Psoas muscle (tissue), 8 donors: ENCODE data around the gene BCAS4. TPM values are rescaled to one million over a fixed set of nuclear protein-coding genes. Genes with fewer than 3 reads are reported as not detected.

ENCODE experiments used
- ATAC-seq, 4 donors: fragments of 200-7000 bp; cut with Tn5 transposase; one replicate each; pipeline ENCODE4 v1.9.1; 2020; ENCODE audit warnings: moderate library complexity in 3 of 4, mild to moderate bottlenecking in 2 of 4
- DNase-seq, 2 donors: peaks; one replicate each; pipeline ENCODE4 v3.0.0-alpha.2; 2020
- H3K27ac ChIP-seq: fragments of 200-600 bp; one replicate; pipeline ENCODE4 v1.8.0; 2022
- H3K27me3 ChIP-seq, 3 donors: fragments of 200-600 bp in 1 of 3; one replicate each; pipeline versions ENCODE4 v1.6.1 to v1.8.0; 2013 to 2022; ENCODE audit warnings: low read length in 2 of 3, mild to moderate bottlenecking in 2 of 3, moderate library complexity in 1 of 3; ENCODE audit not compliant: insufficient read depth in 3 of 3
- H3K36me3 ChIP-seq, 2 donors: fragments of 200-600 bp in 1 of 2; one replicate each; pipeline versions ENCODE4 v1.6.1 to v1.8.0; 2013 to 2022; ENCODE audit warnings: low read depth in 1 of 2, mild to moderate bottlenecking in 1 of 2, moderate library complexity in 1 of 2; ENCODE audit not compliant: insufficient read depth in 1 of 2
- H3K4me1 ChIP-seq: fragments of 200-600 bp; one replicate; pipeline ENCODE4 v1.8.0; 2022
- H3K4me3 ChIP-seq: fragments of 200-600 bp; one replicate; pipeline ENCODE4 v1.8.0; 2022; ENCODE audit warnings: mild to moderate bottlenecking
- H3K9me3 ChIP-seq: fragments of 200-600 bp; one replicate; pipeline ENCODE4 v1.8.0; 2022
- CTCF ChIP-seq: fragments of 200-600 bp; IDR thresholded peaks from one replicate; pipeline ENCODE4 v1.8.0; 2022; ENCODE audit warnings: antibody characterized with exemption
- WGBS, 3 donors: extraction: QIAGEN DNeasy Blood & Tissue Kit; methylation state at CpG; one replicate each; pipeline versions ENCODE4 v1.1.6 to v1.1.7; 2013; 5-methylcytosine and 5-hydroxymethylcytosine counted together
- intact Hi-C, 2 donors: fragments of 100-400 bp; cut with DNase I; formaldehyde crosslinking; loops; one replicate each; pipeline versions ENCODE4 v1.11.0 to v1.14.2; 2022
- polyA plus RNA-seq, 3 donors: library from polyadenylated mRNA; stranded (reverse); fragments of 200-250 nt; gene quantifications; one replicate each; pipeline ENCODE4 v1.2.3, GENCODE V29; 2013
- total RNA-seq, 4 donors: library from RNA; stranded (reverse); fragmentation: NEBNext Ultra II Directional in 2 of 4; extraction: Animal tissue kit (Norgen Biotek cat#: 25700) in 2 of 4; gene quantifications; one replicate each; pipeline versions ENCODE4 v1.2.1 to v1.2.4, GENCODE V29; 2021 to 2023
- donor health status: healthy with polysubstance abuse.
- donor health status: DM: no; HTN: no; CAD: no; lungs with moderate emphysema.
- donor health status: Bipolar disorder and iron deficiency.
- donor health status: healthy.
- donor health status: DM: yes; HTN: yes; CAD: no.
- donor health status: DM: no; HTN: no; CAD: no.
- donor health status: DM: no; HTN: no; CAD: no.
- donor health status: DM: yes; HTN: yes; CAD: no.

Gene BCAS4
- total and polyA plus RNA-seq, 7 donors: 0.24 to 1.9 (median 0.38) TPM

GRCh38 chr20:50821257-50821921 lies 26.5 kb downstream of the BCAS4 start:
- intact Hi-C loops: no loop called here
- DNase-seq: no peak
- 74 to 78% (median 77%) methylated on average over 8 of the region's 8 CpGs for WGBS, 3 donors

DNA sequence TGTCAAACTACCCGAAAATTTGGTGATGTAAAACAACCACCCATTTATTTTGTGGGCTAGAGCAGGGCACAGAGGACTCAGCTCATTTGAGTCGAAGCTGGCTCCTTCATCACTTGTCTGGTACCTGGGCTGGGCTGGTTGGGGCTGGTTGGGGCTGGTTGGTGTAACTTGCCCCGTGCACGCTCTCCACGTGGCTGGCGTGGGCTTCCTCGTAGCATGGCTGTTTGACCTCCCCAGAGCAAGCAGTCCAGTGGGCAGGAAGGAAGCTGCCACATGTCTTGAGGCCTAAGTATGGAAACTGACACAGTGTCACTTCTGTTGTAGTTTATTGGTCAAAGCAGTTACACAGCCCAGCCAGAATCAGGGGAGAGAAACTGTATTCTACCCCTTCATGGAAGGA lies 27.1 kb downstream of the BCAS4 start:
- 81 to 87% (median 84%) methylated on average over 7 of the region's 7 CpGs for WGBS, 3 donors
- intact Hi-C loops: no loop called here
- no peaks in the 10 kb centered on the region for H3K4me1 ChIP-seq
- no peaks in the 10 kb centered on the region for H3K36me3 ChIP-seq
- H3K9me3 ChIP-seq: no peaks in the 10 kb centered on the region
- TF ChIP-seq CTCF: no peak
- DNase-seq: no peak
- ATAC-seq: no peak
- no peak overlapping the region for H3K27ac ChIP-seq
- H3K27me3 ChIP-seq: no peaks in the 10 kb centered on the region
- H3K4me3 ChIP-seq: no peak overlapping the region

More at GRCh38 chr20:50821257-50821921, 26.5 kb downstream of the BCAS4 start:
- Histone ChIP-seq H3K4me1 (no peaks in the 10 kb centered on the region), H3K27ac (no peak overlapping the region), H3K4me3 (no peak overlapping the region), H3K27me3 (no peaks in the 10 kb centered on the region), H3K9me3 (no peaks in the 10 kb centered on the region), H3K36me3 (no peaks in the 10 kb centered on the region)
- TF ChIP-seq CTCF: no peak
- no peak for ATAC-seq

GRCh38 chr20:50823319-50823718 lies 28.5 kb downstream of the BCAS4 start:
- intact Hi-C loops: no loop called here
- DNase-seq (no peak), ATAC-seq (no peak)
- no peaks in the 10 kb centered on the region for H3K36me3 ChIP-seq
- H3K4me3 ChIP-seq: no peak overlapping the region
- WGBS, 3 donors: 96 to 98% (median 96%) methylated on average over 6 of the region's 6 CpGs
- TF ChIP-seq CTCF: no peak
- no peaks in the 10 kb centered on the region for H3K9me3 ChIP-seq
- H3K4me1 ChIP-seq: no peaks in the 10 kb centered on the region
- H3K27ac ChIP-seq: no peak overlapping the region
- H3K27me3 ChIP-seq: no peaks in the 10 kb centered on the region

- WGBS, 3 donors: 11 to 39% (median 25%) methylated on average over 3 of the region's 3 CpGs
- peak; percentile 45 to 62 for DNase-seq
- H3K27me3 ChIP-seq: no peaks in the 10 kb centered on the region
- no peaks in the 10 kb centered on the region for H3K36me3 ChIP-seq
- peak; percentile 54 to 75 (median 68) for ATAC-seq
- no peak overlapping the region for H3K27ac ChIP-seq
- no peaks in the 10 kb centered on the region for H3K4me1 ChIP-seq
- H3K4me3 ChIP-seq: no peak overlapping the region
- intact Hi-C loops: no loop called here
- TF ChIP-seq CTCF: no peak
- no peaks in the 10 kb centered on the region for H3K9me3 ChIP-seq
These were observed 29.3 kb downstream of the BCAS4 start for GRCh38 chr20:50824137-50824536.

GRCh38 chr20:50826121-50826520 lies 31.3 kb downstream of the BCAS4 start:
- H3K4me3 ChIP-seq: no peak overlapping the region
- no peak overlapping the region for H3K27ac ChIP-seq
- TF ChIP-seq CTCF: no peak
- no peaks in the 10 kb centered on the region for H3K27me3 ChIP-seq
- H3K4me1 ChIP-seq: no peaks in the 10 kb centered on the region
- H3K9me3 ChIP-seq: no peaks in the 10 kb centered on the region
- ATAC-seq: no peak
- intact Hi-C loops: no loop called here
- 41 to 63% (median 60%) methylated on average over 2 of the region's 2 CpGs for WGBS, 3 donors
- H3K36me3 ChIP-seq: no peaks in the 10 kb centered on the region
- DNase-seq: no peak
